WTC11 (cell line): Measurements from ENCODE around the gene RAMP3. TPM values are rescaled to one million over a fixed set of nuclear protein-coding genes. Genes with fewer than 3 reads are reported as not detected.

Experiments used
- ATAC-seq: fragments of 200-7000 bp; cut with Tn5 transposase; 2 replicates; pipeline ENCODE4 v1.10.0; 2021; ENCODE audit warnings: mild to moderate bottlenecking, moderate library complexity
- CTCF ChIA-PET: fragments of 300-600 bp; sonication (Branson Sonifier 250); formaldehyde crosslinking; loops from one replicate; lab custom pipeline; 2021; ENCODE audit warnings: antibody characterized with exemption; lab: Charles Lee
- POLR2A ChIA-PET: fragments of 350-600 bp; sonication (Branson Sonifier 250); formaldehyde crosslinking; loops from one replicate; lab custom pipeline; 2021; ENCODE audit warnings: antibody characterized with exemption; lab: Charles Lee
- DNase-seq: peaks from one replicate; pipeline ENCODE4 v3.0.0; 2021; ENCODE audit warnings: low spot score
- H3K27ac Mint-ChIP-seq: 2 replicates; pipeline ENCODE4 v1.8.0; 2021; ENCODE audit warnings: mixed read lengths
- H3K27me3 Mint-ChIP-seq: 2 replicates; pipeline ENCODE4 v1.8.0; 2021; ENCODE audit warnings: low read depth, mild to moderate bottlenecking, moderate library complexity, mixed read lengths
- H3K36me3 Mint-ChIP-seq: 2 replicates; pipeline ENCODE4 v1.8.0; 2021; ENCODE audit warnings: mixed read lengths
- H3K4me1 Mint-ChIP-seq: 2 replicates; pipeline ENCODE4 v1.8.0; 2022; ENCODE audit warnings: mixed read lengths
- H3K4me3 Mint-ChIP-seq: 2 replicates; pipeline ENCODE4 v1.8.0; 2021; ENCODE audit warnings: mild to moderate bottlenecking, moderate library complexity, mixed read lengths
- H3K9me3 Mint-ChIP-seq: 2 replicates; pipeline ENCODE4 v1.8.0; 2021; ENCODE audit warnings: mixed read lengths
- AFF4 ChIP-seq: sonication (generic); formaldehyde crosslinking; IDR thresholded peaks from 2 replicates; pipeline ENCODE4 v1.8.1; 2023; ENCODE audit warnings: mild to moderate bottlenecking, missing genetic modification reagents, borderline replicate concordance
- ATF6 ChIP-seq: sonication (generic); formaldehyde crosslinking; IDR thresholded peaks from 2 replicates; pipeline ENCODE4 v1.8.1; 2023; ENCODE audit warnings: mild to moderate bottlenecking, missing genetic modification reagents
- CREB1 ChIP-seq: sonication (generic); formaldehyde crosslinking; IDR thresholded peaks from 2 replicates; pipeline ENCODE4 v1.8.0; 2023; ENCODE audit warnings: mild to moderate bottlenecking, missing genetic modification reagents
- GABPB1 ChIP-seq: sonication (generic); formaldehyde crosslinking; IDR thresholded peaks from 2 replicates; pipeline ENCODE4 v1.8.1; 2023; ENCODE audit warnings: mild to moderate bottlenecking, missing genetic modification reagents
- NFATC4 ChIP-seq: fragments of 250-450 bp; sonication (Bioruptor Pico); IDR thresholded peaks from 2 replicates; pipeline ENCODE4 v1.9.0; 2021; ENCODE audit warnings: mild to moderate bottlenecking
- NFYB ChIP-seq: sonication (generic); formaldehyde crosslinking; conservative IDR thresholded peaks from 2 replicates; pipeline ENCODE4 v1.8.0; 2022; ENCODE audit warnings: low read depth, missing genetic modification reagents
- NR2C2 ChIP-seq: sonication (generic); formaldehyde crosslinking; IDR thresholded peaks from 2 replicates; pipeline ENCODE4 v1.8.0; 2022; ENCODE audit warnings: mild to moderate bottlenecking, missing genetic modification reagents
- RORB ChIP-seq: fragments of 250-450 bp; sonication (Bioruptor Pico); IDR thresholded peaks from 2 replicates; pipeline ENCODE4 v1.9.0; 2021; ENCODE audit warnings: mild to moderate bottlenecking
- SMAD4 ChIP-seq: sonication (generic); formaldehyde crosslinking; IDR thresholded peaks from 2 replicates; pipeline ENCODE4 v1.8.0; 2022; ENCODE audit warnings: mild to moderate bottlenecking, missing genetic modification reagents
- SOX15 ChIP-seq: fragments of 250-450 bp; sonication (Bioruptor Pico); IDR thresholded peaks from 2 replicates; pipeline ENCODE4 v1.9.0; 2021; ENCODE audit warnings: mild to moderate bottlenecking
- STAT6 ChIP-seq: sonication (generic); formaldehyde crosslinking; conservative IDR thresholded peaks from 2 replicates; pipeline ENCODE4 v1.8.1; 2023; ENCODE audit warnings: mild to moderate bottlenecking, low read depth, missing genetic modification reagents, moderate library complexity
- TEAD4 ChIP-seq: sonication (generic); formaldehyde crosslinking; IDR thresholded peaks from 2 replicates; pipeline ENCODE4 v1.8.0; 2022; ENCODE audit warnings: mild to moderate bottlenecking, missing genetic modification reagents
- ZBTB21 ChIP-seq: sonication (generic); formaldehyde crosslinking; IDR thresholded peaks from 2 replicates; pipeline ENCODE4 v1.8.1; 2023; ENCODE audit warnings: mild to moderate bottlenecking, missing genetic modification reagents, borderline replicate concordance
- ZNF219 ChIP-seq: sonication (generic); formaldehyde crosslinking; IDR thresholded peaks from 2 replicates; pipeline ENCODE4 v1.8.0; 2023; ENCODE audit warnings: missing genetic modification reagents, mild to moderate bottlenecking, borderline replicate concordance
- ZNF281 ChIP-seq: sonication (generic); formaldehyde crosslinking; IDR thresholded peaks from 2 replicates; pipeline ENCODE4 v1.8.0; 2023; ENCODE audit warnings: mild to moderate bottlenecking, missing genetic modification reagents
- ZNF416 ChIP-seq: fragments of 250-450 bp; sonication (Bioruptor Pico); IDR thresholded peaks from 2 replicates; pipeline ENCODE4 v1.9.0; 2021; ENCODE audit warnings: mild to moderate bottlenecking, inconsistent platforms
- ZNF423 ChIP-seq: fragments of 250-450 bp; sonication (Bioruptor Pico); IDR thresholded peaks from 2 replicates; pipeline ENCODE4 v2.1.2; 2022; ENCODE audit warnings: mild to moderate bottlenecking, moderate library complexity
- ZNF425 ChIP-seq: fragments of 250-450 bp; sonication (Bioruptor Pico); conservative IDR thresholded peaks from 2 replicates; pipeline ENCODE4 v1.9.0; 2021; ENCODE audit warnings: mild to moderate bottlenecking
- ZNF532 ChIP-seq: fragments of 250-450 bp; sonication (Bioruptor Pico); IDR thresholded peaks from 2 replicates; pipeline ENCODE4 v1.9.0; 2021; ENCODE audit warnings: mild to moderate bottlenecking, borderline replicate concordance
- ZNF671 ChIP-seq: fragments of 250-450 bp; sonication (Bioruptor Pico); IDR thresholded peaks from 2 replicates; pipeline ENCODE4 v1.8.0; 2021; ENCODE audit warnings: mild to moderate bottlenecking
- total RNA-seq: library from RNA; stranded (reverse); gene quantifications from 3 replicates; pipeline ENCODE4 v1.2.3, GENCODE V29; 2021

Gene RAMP3
- total RNA-seq, 1 experiment from 2014 or later = 0.85 TPM

- no peaks in the 10 kb centered on the region for H3K36me3 Mint-ChIP-seq
- no peaks in the 10 kb centered on the region for H3K4me1 Mint-ChIP-seq
- no peak overlapping the region for H3K27ac Mint-ChIP-seq
These were observed 9.5 kb upstream of the RAMP3 start for GRCh38 chr7:45147858-45148652.

More at GRCh38 chr7:45147858-45148652, 9.5 kb upstream of the RAMP3 start:
- no peak for TF ChIP-seq ZNF671 (CRISPR knock-in tag)
- no peak for TF ChIP-seq SMAD4 (CRISPR knock-in tag)
- TF ChIP-seq TEAD4 (CRISPR knock-in tag) = no peak
- TF ChIP-seq ZNF281 (CRISPR knock-in tag) = no peak
- TF ChIP-seq GABPB1 = no peak
- TF ChIP-seq ZNF532 (CRISPR knock-in tag) = no peak
- no peak for TF ChIP-seq CREB1
- no peak for TF ChIP-seq ZBTB21 (CRISPR knock-in tag)
- no peak for TF ChIP-seq ATF6 (CRISPR knock-in tag)
- no peak for TF ChIP-seq ZNF423
- no peak for TF ChIP-seq ZNF219 (CRISPR knock-in tag)
- TF ChIP-seq ZNF416 (CRISPR knock-in tag) = no peak
- no peak for TF ChIP-seq RORB (CRISPR knock-in tag)
- no peak for TF ChIP-seq NR2C2
- TF ChIP-seq ZNF425 (CRISPR knock-in tag) = no peak
- TF ChIP-seq NFYB = no peak
- no peak for TF ChIP-seq STAT6 (CRISPR knock-in tag)
- no peak for TF ChIP-seq NFATC4 (CRISPR knock-in tag)
- TF ChIP-seq AFF4 = no peak
- no peak for TF ChIP-seq SOX15 (CRISPR knock-in tag)
- ChIA-PET CTCF (interaction anchor here (0.6 to 3.2 kb wide), 6 partner anchors 9 to 112 kb away, joined by 3 to 16 read pairs (median 4); partner anchors contain the start of gene RAMP3), POLR2A (no interaction called here)
- no peaks in the 10 kb centered on the region; the same call in 1 of the 2 replicates for H3K27me3 Mint-ChIP-seq
- DNase-seq (no peak), ATAC-seq (peak; percentile 45)
- H3K4me3 Mint-ChIP-seq = no peak overlapping the region
- H3K9me3 Mint-ChIP-seq = no peaks in the 10 kb centered on the region
